GM21367 (cell line): Measurements from ENCODE around the gene CPA1.

Source experiments
- ATAC-seq: cut with Tn5 transposase; IDR thresholded peaks from one replicate; pipeline ENCODE4 v1.9.1; 2021; ENCODE audit not compliant: unreplicated experiment

The CPA1 gene

GRCh38 chr7:130353196-130353595 lies 27.1 kb upstream of the CPA1 start:
- no peak for ATAC-seq

- no peak for ATAC-seq
Measured at GRCh38 chr7:130356121-130356875, 24.0 kb upstream of the CPA1 start.

GRCh38 chr7:130356876-130357611 lies 23.2 kb upstream of the CPA1 start:
- ATAC-seq: no peak

- ATAC-seq: no peak
Measured at GRCh38 chr7:130358471-130358870, 21.8 kb upstream of the CPA1 start.

GRCh38 chr7:130359276-130359857 lies 20.9 kb upstream of the CPA1 start:
- ATAC-seq: no peak

GRCh38 chr7:130360518-130360917 lies 19.8 kb upstream of the CPA1 start:
- no peak for ATAC-seq

GRCh38 chr7:130361681-130362080 lies 18.6 kb upstream of the CPA1 start:
- no peak for ATAC-seq

- no peak for ATAC-seq
Measured at GRCh38 chr7:130362251-130362816, 18.0 kb upstream of the CPA1 start.

- no peak for ATAC-seq
Measured at GRCh38 chr7:130363026-130363847, 17.1 kb upstream of the CPA1 start.

GRCh38 chr7:130364451-130364850 lies 15.8 kb upstream of the CPA1 start:
- ATAC-seq: no peak

GRCh38 chr7:130365088-130365487 lies 15.2 kb upstream of the CPA1 start:
- no peak for ATAC-seq

- no peak for ATAC-seq
Measured at GRCh38 chr7:130365511-130366441, 14.5 kb upstream of the CPA1 start.

- ATAC-seq: no peak
Measured at GRCh38 chr7:130366564-130366963, 13.7 kb upstream of the CPA1 start.

- ATAC-seq: no peak
Measured at GRCh38 chr7:130367088-130367755, 13.1 kb upstream of the CPA1 start.

GRCh38 chr7:130367836-130368746 lies 12.2 kb upstream of the CPA1 start:
- no peak for ATAC-seq

GRCh38 chr7:130369110-130369711 lies 11.1 kb upstream of the CPA1 start:
- ATAC-seq: no peak

- ATAC-seq: no peak
Measured at GRCh38 chr7:130369831-130370550, 10.3 kb upstream of the CPA1 start.
